Measurements from ENCODE around the gene CPSF3.
"Not testable (repeated sequence)": the region's sequence is repeated elsewhere in the genome, so short reads cannot be mapped to it uniquely, and the experiment has no call there.

CPSF3 gene

GRCh38 chr2:9497017-9497416, 73.6 kb downstream of the CPSF3 start:
- no peak for TF ChIP-seq CTCF (IDR thresholded peaks at IDR 0.05; ENCODE audit: extremely low read depth, missing control alignments)
- no peak for DNase-seq (ENCODE audit: low spot score)

DNA sequence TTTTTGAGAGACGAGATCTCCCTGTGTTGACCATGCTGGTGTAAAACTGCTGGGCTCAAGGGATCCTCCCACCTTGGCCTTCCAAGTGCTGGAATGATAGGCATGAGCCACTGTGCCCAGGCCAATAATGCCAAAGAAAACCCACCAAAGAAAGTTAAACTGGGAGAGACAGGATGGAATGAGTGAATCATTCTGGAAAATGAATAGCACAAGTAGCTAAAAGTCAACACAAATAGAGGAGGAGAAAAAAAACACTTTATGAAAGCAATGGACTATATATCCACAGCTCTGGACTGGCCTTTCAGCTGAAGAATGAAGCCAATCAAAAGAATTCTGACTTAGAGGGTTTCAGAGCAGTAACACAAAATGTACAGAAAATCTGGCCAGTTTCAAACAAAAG, 74.8 kb downstream of the CPSF3 start:
- no peak for TF ChIP-seq CTCF (IDR thresholded peaks at IDR 0.05; ENCODE audit: extremely low read depth, missing control alignments)
- DNase-seq (ENCODE audit: low spot score), result no peak

GRCh38 chr2:9508931-9509330, 85.5 kb downstream of the CPSF3 start:
- no peak for DNase-seq (ENCODE audit: low spot score)
- TF ChIP-seq CTCF (IDR thresholded peaks at IDR 0.05; ENCODE audit: extremely low read depth, missing control alignments), result no peak

- DNase-seq (ENCODE audit: low spot score), result not testable (repeated sequence)
Observed at GRCh38 chr2:9513946-9514345, 90.5 kb downstream of the CPSF3 start.

DNA sequence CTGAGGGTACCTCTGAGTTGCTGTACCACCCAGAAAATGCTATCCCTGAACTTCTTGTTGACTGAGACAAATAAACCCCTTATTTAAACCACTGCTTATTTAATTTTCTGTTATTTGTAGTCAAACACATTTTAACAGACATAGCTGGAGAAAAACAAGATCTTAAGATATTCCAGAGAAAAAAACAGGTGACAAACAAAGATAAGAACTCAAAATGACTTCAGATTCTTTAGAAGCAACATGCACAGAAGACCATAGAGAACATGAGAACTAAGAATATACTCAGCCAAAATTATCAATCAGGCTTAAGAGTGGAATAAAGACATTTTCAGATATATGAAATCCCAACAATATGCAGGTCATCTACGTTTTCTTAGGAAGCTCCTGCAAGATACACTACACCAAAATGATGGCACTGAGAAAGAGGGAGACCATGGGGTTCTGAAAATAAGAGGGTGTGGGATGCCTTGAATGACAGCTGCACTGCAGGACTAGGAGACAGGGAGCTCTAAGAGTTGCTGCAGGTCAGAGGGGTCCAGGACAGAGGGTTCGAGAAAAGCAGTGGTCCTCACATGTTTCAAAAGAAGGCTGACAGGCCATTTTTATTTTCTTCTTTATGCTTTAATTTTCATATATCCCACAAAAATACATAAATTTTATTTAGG, 93.8 kb downstream of the CPSF3 start:
- no peak for TF ChIP-seq CTCF (IDR thresholded peaks at IDR 0.05; ENCODE audit: extremely low read depth, missing control alignments)
- no peak for DNase-seq (ENCODE audit: low spot score)

DNA sequence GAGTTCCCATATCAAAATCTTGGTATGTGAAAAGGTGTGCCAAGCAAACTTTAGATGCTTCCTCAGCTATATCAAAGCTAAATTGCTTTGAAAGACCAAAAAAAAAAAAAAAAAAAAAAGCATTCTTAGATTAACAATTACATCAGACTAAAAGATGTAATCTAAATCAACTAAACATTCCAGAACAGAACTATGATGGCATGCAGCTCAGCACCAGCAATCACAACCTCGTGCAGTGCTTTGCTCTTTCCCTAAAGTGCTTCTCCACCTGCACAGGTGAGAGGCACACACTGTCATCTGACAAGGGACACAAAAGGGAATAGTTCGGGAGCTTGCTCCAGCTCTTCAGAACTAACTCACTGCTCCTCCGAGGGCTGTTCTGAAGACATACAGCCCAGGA, 94.7 kb downstream of the CPSF3 start:
- no peak for TF ChIP-seq CTCF (IDR thresholded peaks at IDR 0.05; ENCODE audit: extremely low read depth, missing control alignments)
- no peak for DNase-seq (ENCODE audit: low spot score)

DNA sequence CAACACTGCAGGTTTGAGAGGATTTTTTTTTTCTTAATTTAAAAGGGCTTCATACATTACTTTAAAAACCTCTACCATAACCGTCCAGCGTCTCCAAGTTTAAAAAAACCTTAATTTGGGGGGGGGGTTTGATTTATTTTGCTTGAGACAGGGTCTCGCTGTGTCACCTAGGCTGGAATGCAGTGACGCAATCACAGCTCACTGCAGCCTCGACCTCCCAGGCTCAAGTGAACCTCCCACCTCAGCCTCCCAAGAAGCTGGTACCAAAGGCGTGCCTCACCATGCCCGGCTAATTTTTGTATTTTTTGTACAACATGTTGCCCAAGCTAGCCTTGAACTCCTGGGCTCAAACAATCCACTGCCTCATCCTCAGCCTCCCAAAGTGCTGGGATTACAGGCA, 95.3 kb downstream of the CPSF3 start:
- DNase-seq (ENCODE audit: low spot score), result no peak
- TF ChIP-seq CTCF (IDR thresholded peaks at IDR 0.05; ENCODE audit: extremely low read depth, missing control alignments), result no peak

DNA sequence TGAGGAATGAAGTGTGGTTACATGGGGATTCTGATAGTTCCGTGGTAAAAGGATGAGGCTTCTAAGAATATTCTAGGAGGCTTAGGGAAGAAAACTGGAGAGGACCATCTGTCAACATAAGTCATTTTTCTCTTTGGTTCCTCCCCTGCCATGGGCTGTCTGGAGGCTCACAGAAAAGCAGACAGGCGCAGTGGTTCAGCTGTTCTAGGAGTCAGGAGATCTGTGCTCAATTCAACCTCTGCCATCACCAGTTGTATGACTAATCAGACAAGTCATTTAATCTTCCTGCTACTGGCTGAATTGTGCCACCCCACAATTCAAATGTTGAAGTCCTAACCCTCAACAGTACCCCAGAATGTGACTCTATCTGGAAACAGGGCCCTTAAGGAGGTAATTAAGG, 95.8 kb downstream of the CPSF3 start:
- TF ChIP-seq CTCF (IDR thresholded peaks at IDR 0.05; ENCODE audit: extremely low read depth, missing control alignments), result no peak

More for the DNA sequence above, 95.8 kb downstream of the CPSF3 start:
- no peak for DNase-seq (ENCODE audit: low spot score)

Data from GM20000 (cell line).